Measurements from ENCODE around the gene COLGALT1. TPM values are rescaled to one million over a fixed set of nuclear protein-coding genes. Genes with fewer than 3 reads are reported as not detected.
A peak's percentile ranks its signal among the peaks of the same experiment; 100 is the strongest.

Gene COLGALT1
- total RNA-seq, 1 experiment from 2014 or later, result 25.5 TPM

- no peaks in the 10 kb centered on the region for H3K9me3 ChIP-seq (ENCODE audit: low read length)
- peaks cover 4% of the 10 kb centered on the region; the same call in 1 of the 2 replicates for H3K27me3 ChIP-seq (ENCODE audit: low read length)
- peak overlapping the region; percentile 21 for H3K4me2 ChIP-seq (ENCODE audit: low read depth, low read length, poor library complexity, severe bottlenecking)
- no peaks in the 10 kb centered on the region for H4K20me1 ChIP-seq (ENCODE audit: insufficient read depth, low read depth, low read length)
- H3K36me3 ChIP-seq (ENCODE audit: insufficient read depth, low read length), result no peaks in the 10 kb centered on the region
- H2AFZ ChIP-seq (ENCODE audit: low read length), result no peak overlapping the region
- H3K4me1 ChIP-seq (ENCODE audit: low read length), result peaks cover 25% of the 10 kb centered on the region
- no peaks in the 10 kb centered on the region for H3K79me2 ChIP-seq (ENCODE audit: low read length)
- H3K4me3 ChIP-seq (ENCODE audit: low read length), result no peak overlapping the region
- no peak overlapping the region for H3K27ac ChIP-seq (ENCODE audit: low read length)
- no peaks in the 10 kb centered on the region for H3K9me2 ChIP-seq (replicated peaks; ENCODE audit: insufficient read depth, low read length)
- no peak for DNase-seq
- no peak overlapping the region for H3K9ac ChIP-seq (ENCODE audit: low read length)
Measured at GRCh38 chr19:17527326-17527725, 28.1 kb upstream of the COLGALT1 start.

- no peak overlapping the region for H3K9ac ChIP-seq (ENCODE audit: low read length)
- no peaks in the 10 kb centered on the region for H3K9me2 ChIP-seq (replicated peaks; ENCODE audit: insufficient read depth, low read length)
- peaks cover 4% of the 10 kb centered on the region; the same call in 1 of the 2 replicates for H3K27me3 ChIP-seq (ENCODE audit: low read length)
- H3K4me1 ChIP-seq (ENCODE audit: low read length), result peaks cover 16% of the 10 kb centered on the region
- H3K36me3 ChIP-seq (ENCODE audit: insufficient read depth, low read length), result no peaks in the 10 kb centered on the region
- no peak overlapping the region for H2AFZ ChIP-seq (ENCODE audit: low read length)
- no peak overlapping the region for H3K27ac ChIP-seq (ENCODE audit: low read length)
- no peaks in the 10 kb centered on the region for H3K9me3 ChIP-seq (ENCODE audit: low read length)
- no peaks in the 10 kb centered on the region for H4K20me1 ChIP-seq (ENCODE audit: insufficient read depth, low read depth, low read length)
- no peak overlapping the region for H3K4me2 ChIP-seq (ENCODE audit: low read depth, low read length, poor library complexity, severe bottlenecking)
- H3K4me3 ChIP-seq (ENCODE audit: low read length), result no peak overlapping the region
- no peaks in the 10 kb centered on the region for H3K79me2 ChIP-seq (ENCODE audit: low read length)
- no peak for DNase-seq
Measured at GRCh38 chr19:17528610-17529009, 26.8 kb upstream of the COLGALT1 start.

- peaks cover 4% of the 10 kb centered on the region; the same call in 1 of the 2 replicates for H3K27me3 ChIP-seq (ENCODE audit: low read length)
- H3K9me3 ChIP-seq (ENCODE audit: low read length), result no peaks in the 10 kb centered on the region
- H2AFZ ChIP-seq (ENCODE audit: low read length), result no peak overlapping the region
- no peaks in the 10 kb centered on the region for H3K9me2 ChIP-seq (replicated peaks; ENCODE audit: insufficient read depth, low read length)
- H3K4me2 ChIP-seq (ENCODE audit: low read depth, low read length, poor library complexity, severe bottlenecking), result no peak overlapping the region
- no peaks in the 10 kb centered on the region for H3K36me3 ChIP-seq (ENCODE audit: insufficient read depth, low read length)
- no peaks in the 10 kb centered on the region for H4K20me1 ChIP-seq (ENCODE audit: insufficient read depth, low read depth, low read length)
- peaks cover 13% of the 10 kb centered on the region for H3K4me1 ChIP-seq (ENCODE audit: low read length)
- no peak for DNase-seq
- H3K27ac ChIP-seq (ENCODE audit: low read length), result no peak overlapping the region
- H3K4me3 ChIP-seq (ENCODE audit: low read length), result no peak overlapping the region
- H3K9ac ChIP-seq (ENCODE audit: low read length), result no peak overlapping the region
- no peaks in the 10 kb centered on the region for H3K79me2 ChIP-seq (ENCODE audit: low read length)
Measured at GRCh38 chr19:17529239-17530158, 25.9 kb upstream of the COLGALT1 start.

- no peak overlapping the region for H3K9ac ChIP-seq (ENCODE audit: low read length)
- no peak overlapping the region for H3K4me3 ChIP-seq (ENCODE audit: low read length)
- H2AFZ ChIP-seq (ENCODE audit: low read length), result no peak overlapping the region
- H3K9me2 ChIP-seq (replicated peaks; ENCODE audit: insufficient read depth, low read length), result no peaks in the 10 kb centered on the region
- H3K4me2 ChIP-seq (ENCODE audit: low read depth, low read length, poor library complexity, severe bottlenecking), result no peak overlapping the region
- no peak overlapping the region for H3K27ac ChIP-seq (ENCODE audit: low read length)
- H3K4me1 ChIP-seq (ENCODE audit: low read length), result peaks cover 13% of the 10 kb centered on the region
- DNase-seq, result no peak
- no peaks in the 10 kb centered on the region for H3K9me3 ChIP-seq (ENCODE audit: low read length)
- no peaks in the 10 kb centered on the region for H3K36me3 ChIP-seq (ENCODE audit: insufficient read depth, low read length)
- no peaks in the 10 kb centered on the region for H3K79me2 ChIP-seq (ENCODE audit: low read length)
- H4K20me1 ChIP-seq (ENCODE audit: insufficient read depth, low read depth, low read length), result no peaks in the 10 kb centered on the region
- peaks cover 4% of the 10 kb centered on the region; the same call in 1 of the 2 replicates for H3K27me3 ChIP-seq (ENCODE audit: low read length)
Measured at GRCh38 chr19:17530586-17530985, 24.9 kb upstream of the COLGALT1 start.

- Histone ChIP-seq H4K20me1 (ENCODE audit: insufficient read depth, low read depth, low read length) (no peaks in the 10 kb centered on the region), H3K9me2 (replicated peaks; ENCODE audit: insufficient read depth, low read length) (no peaks in the 10 kb centered on the region), H3K27me3 (ENCODE audit: low read length) (peaks cover 4% of the 10 kb centered on the region; the same call in 1 of the 2 replicates), H2AFZ (ENCODE audit: low read length) (no peak overlapping the region), H3K79me2 (ENCODE audit: low read length) (no peaks in the 10 kb centered on the region), H3K36me3 (ENCODE audit: insufficient read depth, low read length) (no peaks in the 10 kb centered on the region), H3K4me1 (ENCODE audit: low read length) (peaks cover 3% of the 10 kb centered on the region), H3K9me3 (ENCODE audit: low read length) (no peaks in the 10 kb centered on the region), H3K27ac (ENCODE audit: low read length) (no peak overlapping the region), H3K4me2 (ENCODE audit: low read depth, low read length, poor library complexity, severe bottlenecking) (no peak overlapping the region), H3K9ac (ENCODE audit: low read length) (no peak overlapping the region), H3K4me3 (ENCODE audit: low read length) (no peak overlapping the region)
- DNase-seq, result no peak
Measured at GRCh38 chr19:17532116-17532515, 23.3 kb upstream of the COLGALT1 start.

GRCh38 chr19:17532557-17532956 is 22.9 kb upstream of the COLGALT1 start:
- Histone ChIP-seq H3K36me3 (ENCODE audit: insufficient read depth, low read length) (no peaks in the 10 kb centered on the region), H3K4me3 (ENCODE audit: low read length) (no peak overlapping the region), H3K9ac (ENCODE audit: low read length) (no peak overlapping the region), H3K4me1 (ENCODE audit: low read length) (no peaks in the 10 kb centered on the region), H3K27ac (ENCODE audit: low read length) (no peak overlapping the region), H2AFZ (ENCODE audit: low read length) (no peak overlapping the region), H3K79me2 (ENCODE audit: low read length) (no peaks in the 10 kb centered on the region), H4K20me1 (ENCODE audit: insufficient read depth, low read depth, low read length) (no peaks in the 10 kb centered on the region), H3K9me3 (ENCODE audit: low read length) (no peaks in the 10 kb centered on the region), H3K4me2 (ENCODE audit: low read depth, low read length, poor library complexity, severe bottlenecking) (no peak overlapping the region), H3K27me3 (ENCODE audit: low read length) (peaks cover 4% of the 10 kb centered on the region; the same call in 1 of the 2 replicates), H3K9me2 (replicated peaks; ENCODE audit: insufficient read depth, low read length) (no peaks in the 10 kb centered on the region)
- no peak for DNase-seq

- Histone ChIP-seq H3K27me3 (ENCODE audit: low read length) (no peaks in the 10 kb centered on the region), H3K9ac (ENCODE audit: low read length) (no peak overlapping the region), H3K36me3 (ENCODE audit: insufficient read depth, low read length) (no peaks in the 10 kb centered on the region), H3K4me3 (ENCODE audit: low read length) (no peak overlapping the region), H3K4me1 (ENCODE audit: low read length) (peaks cover 10% of the 10 kb centered on the region), H2AFZ (ENCODE audit: low read length) (no peak overlapping the region), H3K27ac (ENCODE audit: low read length) (no peak overlapping the region), H3K4me2 (ENCODE audit: low read depth, low read length, poor library complexity, severe bottlenecking) (no peak overlapping the region), H3K9me3 (ENCODE audit: low read length) (no peaks in the 10 kb centered on the region), H3K9me2 (replicated peaks; ENCODE audit: insufficient read depth, low read length) (no peaks in the 10 kb centered on the region), H3K79me2 (ENCODE audit: low read length) (no peaks in the 10 kb centered on the region), H4K20me1 (ENCODE audit: insufficient read depth, low read depth, low read length) (no peaks in the 10 kb centered on the region)
- DNase-seq, result no peak
Measured at GRCh38 chr19:17534767-17535166, 20.7 kb upstream of the COLGALT1 start.

GRCh38 chr19:17536955-17537354 is 18.5 kb upstream of the COLGALT1 start:
- no peak overlapping the region for H3K4me3 ChIP-seq (ENCODE audit: low read length)
- no peak overlapping the region for H3K27ac ChIP-seq (ENCODE audit: low read length)
- no peak overlapping the region for H3K4me2 ChIP-seq (ENCODE audit: low read depth, low read length, poor library complexity, severe bottlenecking)
- no peaks in the 10 kb centered on the region for H3K9me2 ChIP-seq (replicated peaks; ENCODE audit: insufficient read depth, low read length)
- no peak overlapping the region for H3K9ac ChIP-seq (ENCODE audit: low read length)
- no peak for DNase-seq
- H3K4me1 ChIP-seq (ENCODE audit: low read length), result peaks cover 10% of the 10 kb centered on the region
- no peaks in the 10 kb centered on the region for H3K36me3 ChIP-seq (ENCODE audit: insufficient read depth, low read length)
- no peaks in the 10 kb centered on the region for H4K20me1 ChIP-seq (ENCODE audit: insufficient read depth, low read depth, low read length)
- H2AFZ ChIP-seq (ENCODE audit: low read length), result no peak overlapping the region
- no peaks in the 10 kb centered on the region for H3K27me3 ChIP-seq (ENCODE audit: low read length)
- H3K79me2 ChIP-seq (ENCODE audit: low read length), result no peaks in the 10 kb centered on the region
- no peaks in the 10 kb centered on the region for H3K9me3 ChIP-seq (ENCODE audit: low read length)

Measured in Karpas-422 (cell line).